GM23338 (cell line): Measurements from ENCODE around the gene R3HDM4. TPM values are rescaled to one million over a fixed set of nuclear protein-coding genes. Genes with fewer than 3 reads are reported as not detected.

Experiments used
- ATAC-seq: fragments of 200-7000 bp; cut with Tn5 transposase; 3 replicates; pipeline ENCODE4 v1.9.1; 2020
- DNase-seq: peaks from one replicate; pipeline ENCODE4 v3.0.0-alpha.2; 2015; ENCODE audit warnings: low spot score
- H2AFZ ChIP-seq: fragments of 200-600 bp; sonication (generic); 2 replicates; pipeline ENCODE4 v1.8.0; 2016; ENCODE audit warnings: antibody characterized with exemption, mild to moderate bottlenecking, moderate library complexity
- H3F3A ChIP-seq: fragments of 200-600 bp; sonication (generic); replicated peaks from 2 replicates; pipeline ENCODE4 v1.8.0; 2017; ENCODE audit warnings: antibody characterized with exemption, mixed run types, low read depth
- H3K27ac ChIP-seq: fragments of 200-600 bp; sonication (generic); 2 replicates; pipeline ENCODE4 v1.6.1; 2016; ENCODE audit warnings: low read depth
- H3K27me3 ChIP-seq: fragments of 200-600 bp; sonication (generic); 2 replicates; pipeline ENCODE4 v1.8.0; 2016; ENCODE audit warnings: mild to moderate bottlenecking, mixed run types, moderate library complexity; ENCODE audit not compliant: insufficient read depth
- H3K36me3 ChIP-seq: fragments of 200-600 bp; sonication (generic); 2 replicates; pipeline ENCODE4 v1.8.0; 2016; ENCODE audit warnings: mild to moderate bottlenecking; ENCODE audit not compliant: insufficient read depth
- H3K4me1 ChIP-seq: fragments of 200-600 bp; sonication (generic); 2 replicates; pipeline ENCODE4 v1.8.0; 2016; ENCODE audit warnings: mild to moderate bottlenecking, moderate library complexity; ENCODE audit not compliant: insufficient read depth
- H3K4me2 ChIP-seq: fragments of 200-600 bp; sonication (generic); 2 replicates; pipeline ENCODE4 v1.7.1; 2017; ENCODE audit warnings: mixed run types
- H3K4me3 ChIP-seq: fragments of 200-600 bp; sonication (generic); 2 replicates; pipeline ENCODE4 v1.6.1; 2016; ENCODE audit warnings: mixed run types
- H3K79me2 ChIP-seq: fragments of 200-600 bp; sonication (generic); replicated peaks from 2 replicates; pipeline ENCODE4 v1.8.0; 2017; ENCODE audit warnings: mild to moderate bottlenecking; ENCODE audit not compliant: insufficient read depth
- H3K9me2 ChIP-seq: fragments of 200-600 bp; sonication (generic); 2 replicates; pipeline ENCODE4 v1.8.0; 2017; ENCODE audit not compliant: insufficient read depth
- H4K20me1 ChIP-seq: fragments of 200-600 bp; sonication (generic); replicated peaks from 2 replicates; pipeline ENCODE4 v1.8.0; 2017; ENCODE audit warnings: mild to moderate bottlenecking; ENCODE audit not compliant: insufficient read depth
- H3K27ac Mint-ChIP-seq: 2 replicates; pipeline ENCODE4 v1.8.0; 2020; ENCODE audit warnings: inconsistent platforms, mild to moderate bottlenecking, moderate library complexity, mixed read lengths
- H3K27me3 Mint-ChIP-seq: 3 replicates; pipeline ENCODE4 v1.8.0; 2022; ENCODE audit warnings: low read depth, mild to moderate bottlenecking, moderate library complexity, mixed read lengths, inconsistent platforms; ENCODE audit not compliant: insufficient read depth, poor library complexity
- H3K36me3 Mint-ChIP-seq: 3 replicates; pipeline ENCODE4 v1.8.0; 2021; ENCODE audit warnings: low read depth, mild to moderate bottlenecking, inconsistent platforms, moderate library complexity, mixed read lengths
- H3K4me1 Mint-ChIP-seq: 3 replicates; pipeline ENCODE4 v1.8.0; 2020; ENCODE audit warnings: mild to moderate bottlenecking, inconsistent platforms, mixed read lengths
- H3K4me3 Mint-ChIP-seq: 3 replicates; pipeline ENCODE4 v1.8.0; 2021; ENCODE audit warnings: moderate library complexity, mild to moderate bottlenecking, inconsistent platforms, mixed read lengths
- H3K9me3 Mint-ChIP-seq: 3 replicates; pipeline ENCODE4 v1.8.0; 2020; ENCODE audit warnings: moderate library complexity, mild to moderate bottlenecking, inconsistent platforms, mixed read lengths
- CREB1 ChIP-seq: fragments of 250-450 bp; sonication (Bioruptor Pico); IDR thresholded peaks from 2 replicates; pipeline ENCODE4 v1.5.0; 2020; ENCODE audit warnings: low read depth, mild to moderate bottlenecking, moderate library complexity
- CTCF ChIP-seq, 2 experiments: fragments of 200-600 bp in 1 of 2; sonication (generic) in 1 of 2; conservative IDR thresholded peaks; 2 replicates each; pipeline versions ENCODE4 v1.5.1 to v1.6.1; 2016 to 2017; ENCODE audit warnings: antibody characterized with exemption in 2 of 2, low read depth in 2 of 2, mild to moderate bottlenecking in 2 of 2, moderate library complexity in 1 of 2
- EZH2 ChIP-seq: fragments of 200-600 bp; sonication (generic); IDR thresholded peaks from one replicate; pipeline ENCODE4 v1.8.0; 2017; ENCODE audit warnings: antibody characterized with exemption, mild to moderate bottlenecking, low read depth; ENCODE audit not compliant: unreplicated experiment
- EZH2phosphoT487 ChIP-seq: fragments of 200-600 bp; sonication (generic); IDR thresholded peaks from one replicate; pipeline ENCODE4 v1.8.1; 2018; ENCODE audit warnings: antibody characterized with exemption; ENCODE audit not compliant: unreplicated experiment
- NANOG ChIP-seq: IDR thresholded peaks from 2 replicates; pipeline ENCODE4 v1.6.1; 2016; ENCODE audit warnings: antibody characterized with exemption, borderline replicate concordance
- POLR2AphosphoS5 ChIP-seq: IDR thresholded peaks from 2 replicates; pipeline ENCODE4 v1.6.1; 2016; ENCODE audit warnings: antibody characterized with exemption, low read depth
- STAT1 ChIP-seq: IDR thresholded peaks from one replicate; pipeline ENCODE4 v1.6.1; 2016; ENCODE audit warnings: antibody characterized with exemption; ENCODE audit not compliant: unreplicated experiment
- ZNF331 ChIP-seq: fragments of 250-450 bp; sonication (Bioruptor Pico); IDR thresholded peaks from 2 replicates; pipeline ENCODE4 v1.5.0; 2020; ENCODE audit warnings: low read depth, mild to moderate bottlenecking, moderate library complexity
- polyA plus RNA-seq: library from polyadenylated mRNA; unstranded; fragments of >200 nt; fragmentation: Nextera tagmentation; extraction: Ambion mirVana; gene quantifications from 2 replicates; pipeline ENCODE4 v1.2.1, GENCODE V29; 2016
- total RNA-seq: library from RNA; depleted of rRNA; stranded (reverse); fragments of >200 nt; shearing (Covaris generic); gene quantifications from 2 replicates; pipeline ENCODE4 v1.2.3, GENCODE V29; 2014
- TF ChIP-seq, protein P1 (sequence below): IDR thresholded peaks from one replicate; pipeline ENCODE4 v1.6.1; 2018; ENCODE audit warnings: antibody characterized with exemption; ENCODE audit not compliant: unreplicated experiment

The R3HDM4 gene
- total and polyA plus RNA-seq, 2 experiments from 2014 or later = 76.5 to 87.1 TPM

GRCh38 chr19:876780-877314 lies 36.2 kb downstream of the R3HDM4 start:
- Histone ChIP-seq H3K4me3 (no peak overlapping the region), H3K4me1 (no peaks in the 10 kb centered on the region), H3K27ac (no peak overlapping the region), H2AFZ (no peak overlapping the region), H3F3A (peaks cover 7% of the 10 kb centered on the region), H3K4me2 (no peak overlapping the region), H4K20me1 (no peaks in the 10 kb centered on the region; the same call in 1 of the 2 replicates), H3K36me3 (no peaks in the 10 kb centered on the region; the same call in 1 of the 2 replicates), H3K9me2 (no peaks in the 10 kb centered on the region), H3K79me2 (no peaks in the 10 kb centered on the region), H3K27me3 (no peaks in the 10 kb centered on the region)
- Mint-ChIP-seq H3K4me3 (no peak overlapping the region), H3K4me1 (no peaks in the 10 kb centered on the region), H3K27ac (no peak overlapping the region), H3K9me3 (peaks cover 7% of the 10 kb centered on the region; the same call in 2 of the 3 replicates), H3K27me3 (peaks cover 13% of the 10 kb centered on the region), H3K36me3 (peaks cover 41% of the 10 kb centered on the region; the same call in 2 of the 3 replicates)
- DNase-seq = no peak
- ATAC-seq = no peak
- TF ChIP-seq CTCF (conservative IDR thresholded peaks at IDR 0.05; ENCODE audit: low read depth in 2 of 2) (no peak), ZNF331 (no peak), CREB1 (CRISPR knock-in tag) (no peak), NANOG (no peak), EZH2 (no peak)

DNA sequence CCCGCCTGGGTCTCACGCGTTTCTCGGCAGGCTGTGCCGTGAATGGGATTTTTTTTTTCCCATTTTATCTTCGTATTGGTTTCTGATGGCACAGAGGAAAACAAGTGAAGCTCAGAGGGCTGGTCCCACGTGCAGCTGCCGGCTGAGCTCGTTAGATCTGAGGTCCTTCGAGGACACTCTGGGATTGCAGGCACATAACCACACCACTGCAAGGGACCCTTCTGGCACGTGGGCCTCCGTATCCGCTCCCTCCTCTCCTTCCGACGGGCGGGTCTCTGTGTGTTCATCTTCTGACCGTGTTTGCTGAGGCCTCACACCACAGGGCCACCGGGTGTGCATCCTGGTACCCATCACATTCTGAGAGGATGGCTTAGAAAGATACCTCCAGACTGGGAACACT lies 36.9 kb downstream of the R3HDM4 start:
- Histone ChIP-seq H4K20me1 (no peaks in the 10 kb centered on the region), H2AFZ (no peak overlapping the region), H3K4me3 (no peak overlapping the region), H3K79me2 (no peaks in the 10 kb centered on the region), H3K9me2 (no peaks in the 10 kb centered on the region), H3K36me3 (no peaks in the 10 kb centered on the region; the same call in 1 of the 2 replicates), H3F3A (peaks cover 12% of the 10 kb centered on the region), H3K27ac (no peak overlapping the region), H3K4me1 (no peaks in the 10 kb centered on the region), H3K27me3 (no peaks in the 10 kb centered on the region), H3K4me2 (no peak overlapping the region)
- Mint-ChIP-seq H3K4me3 (no peak overlapping the region), H3K27me3 (peaks cover 18% of the 10 kb centered on the region), H3K27ac (no peak overlapping the region), H3K9me3 (peaks cover 11% of the 10 kb centered on the region), H3K4me1 (no peaks in the 10 kb centered on the region), H3K36me3 (peaks cover 38% of the 10 kb centered on the region)
- no peak for DNase-seq
- ATAC-seq = no peak
- TF ChIP-seq EZH2phosphoT487 = no peak
- TF ChIP-seq NANOG = no peak
- TF ChIP-seq POLR2AphosphoS5 = no peak

DNA sequence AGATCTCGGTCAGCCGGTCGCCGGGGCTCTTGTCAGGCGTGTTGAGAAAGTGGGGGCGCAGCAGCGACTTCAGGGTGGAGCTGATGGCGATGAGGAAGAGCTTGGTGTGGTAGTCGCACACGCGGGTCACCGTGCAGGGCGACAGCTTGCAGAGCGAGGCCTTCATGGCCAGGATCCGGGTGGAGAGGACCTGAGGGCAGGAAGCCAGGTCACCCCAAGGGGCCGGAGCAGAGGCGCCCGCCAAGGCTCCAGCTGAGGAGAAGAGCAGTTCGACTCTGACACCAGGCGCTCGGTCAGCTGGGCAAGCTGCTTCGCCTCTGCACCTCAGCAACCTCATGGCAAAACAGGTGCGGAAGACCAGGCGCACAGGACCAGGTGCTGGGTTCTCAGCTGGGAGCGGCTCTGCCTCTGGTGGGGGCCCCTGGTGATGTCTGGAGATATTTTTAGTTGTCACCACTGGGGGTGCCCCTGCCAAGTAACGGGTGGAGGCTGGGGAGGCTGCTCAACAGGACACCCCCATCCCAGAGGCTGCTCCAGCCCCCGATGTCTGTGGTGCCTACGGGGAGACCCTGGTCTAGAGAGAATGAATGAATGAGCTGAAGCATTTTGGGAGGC lies 37.6 kb downstream of the R3HDM4 start:
- Histone ChIP-seq H2AFZ (no peak overlapping the region), H3K4me1 (no peaks in the 10 kb centered on the region), H3K36me3 (no peaks in the 10 kb centered on the region; the same call in 1 of the 2 replicates), H3K4me2 (no peak overlapping the region), H3K79me2 (no peaks in the 10 kb centered on the region), H3F3A (peaks cover 12% of the 10 kb centered on the region), H3K27ac (no peak overlapping the region), H3K27me3 (no peaks in the 10 kb centered on the region), H4K20me1 (no peaks in the 10 kb centered on the region), H3K9me2 (no peaks in the 10 kb centered on the region), H3K4me3 (no peak overlapping the region)
- H3K9me3 Mint-ChIP-seq = peaks cover 11% of the 10 kb centered on the region
- ATAC-seq (no peak), DNase-seq (no peak)
- H3K27ac Mint-ChIP-seq = no peak overlapping the region
- H3K4me3 Mint-ChIP-seq = no peak overlapping the region
- H3K4me1 Mint-ChIP-seq = no peaks in the 10 kb centered on the region
- no peak for TF ChIP-seq STAT1
- TF ChIP-seq NANOG = no peak
- no peak for TF ChIP-seq EZH2phosphoT487
- no peak for TF ChIP-seq POLR2AphosphoS5
- TF ChIP-seq ZNF331 = no peak
- TF ChIP-seq, protein P1, sequence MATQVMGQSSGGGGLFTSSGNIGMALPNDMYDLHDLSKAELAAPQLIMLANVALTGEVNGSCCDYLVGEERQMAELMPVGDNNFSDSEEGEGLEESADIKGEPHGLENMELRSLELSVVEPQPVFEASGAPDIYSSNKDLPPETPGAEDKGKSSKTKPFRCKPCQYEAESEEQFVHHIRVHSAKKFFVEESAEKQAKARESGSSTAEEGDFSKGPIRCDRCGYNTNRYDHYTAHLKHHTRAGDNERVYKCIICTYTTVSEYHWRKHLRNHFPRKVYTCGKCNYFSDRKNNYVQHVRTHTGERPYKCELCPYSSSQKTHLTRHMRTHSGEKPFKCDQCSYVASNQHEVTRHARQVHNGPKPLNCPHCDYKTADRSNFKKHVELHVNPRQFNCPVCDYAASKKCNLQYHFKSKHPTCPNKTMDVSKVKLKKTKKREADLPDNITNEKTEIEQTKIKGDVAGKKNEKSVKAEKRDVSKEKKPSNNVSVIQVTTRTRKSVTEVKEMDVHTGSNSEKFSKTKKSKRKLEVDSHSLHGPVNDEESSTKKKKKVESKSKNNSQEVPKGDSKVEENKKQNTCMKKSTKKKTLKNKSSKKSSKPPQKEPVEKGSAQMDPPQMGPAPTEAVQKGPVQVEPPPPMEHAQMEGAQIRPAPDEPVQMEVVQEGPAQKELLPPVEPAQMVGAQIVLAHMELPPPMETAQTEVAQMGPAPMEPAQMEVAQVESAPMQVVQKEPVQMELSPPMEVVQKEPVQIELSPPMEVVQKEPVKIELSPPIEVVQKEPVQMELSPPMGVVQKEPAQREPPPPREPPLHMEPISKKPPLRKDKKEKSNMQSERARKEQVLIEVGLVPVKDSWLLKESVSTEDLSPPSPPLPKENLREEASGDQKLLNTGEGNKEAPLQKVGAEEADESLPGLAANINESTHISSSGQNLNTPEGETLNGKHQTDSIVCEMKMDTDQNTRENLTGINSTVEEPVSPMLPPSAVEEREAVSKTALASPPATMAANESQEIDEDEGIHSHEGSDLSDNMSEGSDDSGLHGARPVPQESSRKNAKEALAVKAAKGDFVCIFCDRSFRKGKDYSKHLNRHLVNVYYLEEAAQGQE = no peak
- H3K36me3 Mint-ChIP-seq = peaks cover 35% of the 10 kb centered on the region
- peaks cover 22% of the 10 kb centered on the region for H3K27me3 Mint-ChIP-seq
